GM18858 (cell line): Measurements from ENCODE around the gene OMD.
"Not testable (repeated sequence)": the region's sequence is repeated elsewhere in the genome, so short reads cannot be mapped to it uniquely, and the experiment has no call there.

ENCODE experiments used
- ATAC-seq: cut with Tn5 transposase; IDR thresholded peaks from one replicate; pipeline ENCODE4 v1.9.1; 2021; ENCODE audit not compliant: unreplicated experiment

OMD gene

GRCh38 chr9:92422611-92423338, 1.5 kb downstream of the OMD start:
- ATAC-seq = no peak

GRCh38 chr9:92414566-92414965, 9.7 kb downstream of the OMD start:
- no peak for ATAC-seq

GRCh38 chr9:92411157-92411556, 13.1 kb downstream of the OMD start:
- ATAC-seq = not testable (repeated sequence)

GRCh38 chr9:92408747-92409478, 15.4 kb downstream of the OMD start:
- ATAC-seq = no peak

GRCh38 chr9:92407818-92408217, 16.5 kb downstream of the OMD start:
- ATAC-seq = no peak

GRCh38 chr9:92406477-92406876, 17.8 kb downstream of the OMD start:
- ATAC-seq = no peak

GRCh38 chr9:92405818-92406217, 18.5 kb downstream of the OMD start:
- ATAC-seq = no peak

- ATAC-seq = no peak
These were observed 20.0 kb downstream of the OMD start, which contains the start of gene OGN for GRCh38 chr9:92404042-92404836. Gene OGN (minus strand): TSS chr9:92404578. CDS start chr9:92403407, 1,171 bp downstream.

- ATAC-seq = no peak
These were observed 21.2 kb downstream of the OMD start for GRCh38 chr9:92402826-92403745.

GRCh38 chr9:92402360-92402759, 21.9 kb downstream of the OMD start:
- no peak for ATAC-seq

GRCh38 chr9:92397853-92398252, 26.4 kb downstream of the OMD start:
- ATAC-seq = no peak

- ATAC-seq = no peak
These were observed 28.7 kb downstream of the OMD start for GRCh38 chr9:92395617-92396016.

GRCh38 chr9:92393686-92394085, 30.6 kb downstream of the OMD start:
- no peak for ATAC-seq

GRCh38 chr9:92392690-92393089, 31.6 kb downstream of the OMD start:
- no peak for ATAC-seq

GRCh38 chr9:92385953-92386352, 38.3 kb downstream of the OMD start:
- no peak for ATAC-seq

- ATAC-seq = no peak
These were observed 38.8 kb downstream of the OMD start for GRCh38 chr9:92385477-92385876.

- no peak for ATAC-seq
These were observed 39.3 kb downstream of the OMD start for GRCh38 chr9:92385001-92385400.

- ATAC-seq = no peak
These were observed 39.9 kb downstream of the OMD start for GRCh38 chr9:92384375-92384774.

GRCh38 chr9:92381775-92382174, 42.5 kb downstream of the OMD start:
- no peak for ATAC-seq

GRCh38 chr9:92380603-92381002, 43.7 kb downstream of the OMD start:
- ATAC-seq = no peak
